RPMI7951 (cell line): Measurements from ENCODE around the gene RBMS2. TPM values are rescaled to one million over a fixed set of nuclear protein-coding genes. Genes with fewer than 3 reads are reported as not detected.
"Not testable (repeated sequence)": the region's sequence is repeated elsewhere in the genome, so short reads cannot be mapped to it uniquely, and the experiment has no call there.

Source experiments
- DNase-seq: peaks from one replicate; pipeline ENCODE4 v3.0.0-alpha.2; 2012; ENCODE audit warnings: low read depth
- total RNA-seq: library from RNA; depleted of rRNA; stranded (reverse); fragments of >200 nt; shearing (Covaris generic); gene quantifications from 2 replicates; pipeline ENCODE4 v1.2.3, GENCODE V29; 2014; rRNA removed

Gene RBMS2, protein sequence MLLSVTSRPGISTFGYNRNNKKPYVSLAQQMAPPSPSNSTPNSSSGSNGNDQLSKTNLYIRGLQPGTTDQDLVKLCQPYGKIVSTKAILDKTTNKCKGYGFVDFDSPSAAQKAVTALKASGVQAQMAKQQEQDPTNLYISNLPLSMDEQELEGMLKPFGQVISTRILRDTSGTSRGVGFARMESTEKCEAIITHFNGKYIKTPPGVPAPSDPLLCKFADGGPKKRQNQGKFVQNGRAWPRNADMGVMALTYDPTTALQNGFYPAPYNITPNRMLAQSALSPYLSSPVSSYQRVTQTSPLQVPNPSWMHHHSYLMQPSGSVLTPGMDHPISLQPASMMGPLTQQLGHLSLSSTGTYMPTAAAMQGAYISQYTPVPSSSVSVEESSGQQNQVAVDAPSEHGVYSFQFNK
- 6.7 and 7.1 TPM in 2 replicates for total RNA-seq

DNA sequence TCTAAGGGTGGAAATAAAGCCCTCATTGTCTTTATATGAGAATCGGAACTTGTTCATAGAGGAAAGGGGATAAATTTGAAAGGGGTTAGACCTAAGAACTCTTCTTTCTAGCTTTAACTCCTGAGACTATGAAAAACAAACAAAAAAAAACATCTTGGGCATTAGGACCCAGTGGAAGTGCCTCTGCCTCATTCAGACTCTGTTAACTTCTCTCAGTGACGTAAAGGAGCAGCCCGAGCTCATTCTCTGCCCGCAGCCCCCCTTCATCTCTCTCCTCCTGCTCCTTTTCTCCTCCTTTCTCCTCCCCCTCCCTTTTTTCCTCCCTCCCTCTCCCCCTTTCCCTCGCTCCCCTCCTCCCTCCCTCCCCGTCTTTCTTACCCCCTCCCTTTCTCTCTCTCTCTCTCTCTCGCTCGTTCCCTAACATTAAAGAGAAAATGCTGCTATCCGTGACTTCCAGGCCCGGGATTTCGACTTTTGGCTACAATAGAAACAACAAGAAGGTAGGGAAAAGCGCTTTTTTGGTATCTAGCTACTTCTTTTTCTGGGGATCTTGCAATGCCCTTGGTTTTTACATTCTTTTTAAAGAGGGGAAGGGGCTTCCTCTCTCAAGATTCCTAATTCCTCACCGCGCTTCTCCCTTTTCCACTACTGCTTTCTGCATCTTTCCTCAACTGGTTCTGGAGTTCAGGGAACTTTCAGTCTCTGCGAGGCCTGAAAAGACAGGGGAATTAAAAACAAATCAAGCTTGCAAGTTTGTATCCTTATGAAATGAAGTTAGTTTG is at the start of gene RBMS2:
TSS of gene RBMS2 (plus strand) at position 231 of the 782 bp plus-strand sequence. CDS start at position 435, 204 bp downstream.
- DNase-seq, result peak; percentile 89

DNA sequence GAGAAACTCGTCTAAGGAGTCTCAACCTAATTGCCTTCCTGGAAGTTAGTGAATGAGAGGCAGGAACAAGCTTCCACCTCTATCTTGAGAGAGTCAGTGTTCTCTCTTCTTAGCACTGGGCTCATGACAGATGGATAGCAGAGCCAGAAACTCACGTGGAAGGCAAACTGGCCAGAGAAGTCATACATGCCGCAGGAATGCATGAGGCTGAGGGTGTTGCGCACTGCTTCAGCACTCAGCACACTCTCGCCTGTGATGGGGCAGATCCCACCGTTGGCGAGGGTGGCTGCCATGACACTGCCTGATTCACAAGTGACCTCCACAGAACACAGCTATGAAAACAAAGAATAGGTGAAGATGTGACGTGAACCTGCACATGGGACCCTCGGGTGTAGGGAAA is 47.2 kb upstream of the RBMS2 start:
- DNase-seq, result no peak

DNA sequence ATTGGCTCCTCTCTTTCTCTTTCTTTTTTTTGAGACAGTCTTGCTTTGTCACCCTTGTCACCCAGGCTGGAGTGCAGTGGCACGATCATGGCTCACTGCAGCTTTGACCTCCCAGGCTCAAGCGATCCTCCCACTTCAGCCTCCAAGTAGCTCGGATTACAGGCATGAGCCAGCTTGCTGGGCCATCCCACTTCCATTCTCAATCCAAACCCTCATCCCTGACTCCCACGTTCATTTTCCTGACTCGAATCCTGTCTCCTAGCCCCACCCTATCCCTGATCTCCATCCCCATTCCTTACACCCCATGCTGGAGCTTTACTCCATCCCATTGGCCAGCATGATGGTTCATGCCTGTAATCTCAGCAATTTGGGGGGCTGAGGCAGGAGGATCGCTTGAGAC is 45.5 kb upstream of the RBMS2 start:
- no peak for DNase-seq

DNA sequence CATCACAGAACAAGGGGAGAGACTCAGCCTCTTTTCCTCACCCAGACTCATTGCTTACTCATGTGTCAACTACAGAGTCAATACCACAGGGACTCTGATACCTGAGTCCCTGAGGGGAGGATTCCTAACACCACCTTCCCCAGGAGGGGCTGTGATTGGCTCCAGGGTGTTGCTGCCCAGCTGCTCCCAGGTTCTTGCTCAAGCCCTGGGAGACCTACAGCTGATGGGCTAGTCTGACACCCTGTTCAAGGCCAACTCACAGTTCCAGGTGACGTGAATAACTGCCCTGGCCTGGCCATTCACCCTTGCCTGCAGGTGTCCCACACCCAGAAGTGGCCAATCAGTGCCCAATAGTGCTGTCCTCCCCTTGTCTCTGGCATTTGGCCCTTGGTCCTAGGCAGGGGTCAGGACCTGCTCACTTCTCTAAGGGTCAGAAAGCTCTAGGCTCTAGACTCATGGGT is 44.6 kb upstream of the RBMS2 start:
- no peak for DNase-seq

DNA sequence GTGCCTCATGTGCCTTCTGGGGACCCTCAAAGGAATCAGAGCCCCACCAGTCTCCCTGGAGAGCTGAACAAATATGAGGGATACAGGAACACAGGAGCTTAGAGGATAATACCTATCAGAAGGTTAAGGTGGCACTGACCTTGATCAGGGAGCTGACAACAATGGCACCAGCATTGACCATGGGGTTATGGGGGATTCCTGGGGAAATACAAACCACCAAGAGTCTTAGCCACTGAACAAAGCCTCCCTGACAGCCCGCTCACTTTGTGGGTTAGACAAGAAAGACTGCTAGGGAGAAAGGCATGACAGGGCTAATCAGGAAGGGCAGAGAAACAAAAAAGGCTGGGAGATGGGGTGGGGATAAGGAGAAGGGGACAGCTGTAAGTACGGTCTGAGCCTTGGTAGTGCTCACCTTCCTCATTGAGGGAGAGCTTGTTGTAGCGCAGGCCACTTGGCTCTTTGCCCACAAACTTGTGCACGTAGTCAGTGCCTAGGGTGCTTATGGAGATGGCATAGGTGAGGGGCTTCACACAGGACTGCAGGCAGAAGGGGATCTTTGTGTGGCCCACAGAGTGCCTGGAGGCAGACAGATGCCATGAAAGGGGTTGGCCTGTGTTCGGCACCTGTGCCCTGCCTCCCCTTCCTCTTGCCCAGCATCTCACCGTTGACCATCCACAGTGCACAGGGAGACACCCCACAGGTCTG is 43.9 kb upstream of the RBMS2 start:
- DNase-seq, result no peak

DNA sequence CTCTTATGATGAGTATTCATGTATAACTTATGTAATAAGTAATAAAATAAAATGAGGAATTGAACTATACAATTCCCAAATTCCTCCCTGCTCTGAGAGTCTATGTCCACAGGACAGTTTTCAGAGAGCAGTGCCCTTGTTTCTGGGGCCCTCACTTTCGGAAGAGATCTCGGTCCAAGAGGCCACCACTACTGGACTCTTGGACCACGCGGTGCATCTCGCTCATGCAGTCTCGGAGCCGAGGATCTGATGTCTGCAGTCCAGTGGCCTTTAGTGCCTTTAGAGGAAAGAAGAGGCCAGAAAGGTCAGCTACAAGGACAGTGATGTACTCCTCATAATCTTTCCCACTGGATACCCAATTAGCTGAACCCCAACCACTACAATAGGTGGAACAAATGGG is 42.0 kb upstream of the RBMS2 start:
- DNase-seq, result no peak

DNA sequence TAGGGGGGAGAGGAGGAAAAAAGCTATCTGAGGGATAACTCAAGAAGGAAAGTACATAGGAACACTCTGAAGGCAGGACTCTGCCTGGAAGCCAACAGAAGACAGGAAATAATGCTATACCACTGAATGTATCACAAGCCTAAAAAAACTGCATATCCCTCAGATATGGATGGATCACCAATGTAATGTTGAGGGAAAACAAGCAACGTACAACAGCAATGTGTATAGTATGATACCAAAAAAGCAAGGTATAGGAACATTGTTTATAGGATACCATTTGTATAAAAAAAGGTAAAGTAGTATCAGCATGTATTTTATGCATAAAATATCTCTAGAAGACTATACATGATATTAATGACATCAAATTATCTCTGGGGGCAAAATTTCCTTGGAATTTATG is 37.1 kb upstream of the RBMS2 start:
- DNase-seq, result no peak

DNA sequence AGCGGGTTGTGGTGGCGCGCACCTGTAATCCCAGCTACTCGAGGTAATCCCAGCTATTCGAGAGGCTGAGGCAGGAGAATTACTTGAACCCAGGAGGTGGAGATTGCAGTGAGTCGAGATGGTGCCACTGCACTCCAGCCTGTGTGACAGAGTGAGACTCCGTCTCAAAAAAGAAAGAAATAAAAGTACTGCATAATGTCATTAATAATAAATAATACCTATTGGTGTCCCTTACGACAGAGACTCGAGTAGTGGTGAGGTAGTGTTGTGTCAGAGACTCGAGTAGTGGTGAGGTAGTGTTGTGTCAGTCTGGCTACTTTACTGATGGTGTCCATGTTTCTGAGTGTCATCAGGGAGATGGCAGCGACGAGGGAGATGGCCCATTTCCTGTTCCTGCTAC is 34.9 kb upstream of the RBMS2 start:
- DNase-seq, result no peak

DNA sequence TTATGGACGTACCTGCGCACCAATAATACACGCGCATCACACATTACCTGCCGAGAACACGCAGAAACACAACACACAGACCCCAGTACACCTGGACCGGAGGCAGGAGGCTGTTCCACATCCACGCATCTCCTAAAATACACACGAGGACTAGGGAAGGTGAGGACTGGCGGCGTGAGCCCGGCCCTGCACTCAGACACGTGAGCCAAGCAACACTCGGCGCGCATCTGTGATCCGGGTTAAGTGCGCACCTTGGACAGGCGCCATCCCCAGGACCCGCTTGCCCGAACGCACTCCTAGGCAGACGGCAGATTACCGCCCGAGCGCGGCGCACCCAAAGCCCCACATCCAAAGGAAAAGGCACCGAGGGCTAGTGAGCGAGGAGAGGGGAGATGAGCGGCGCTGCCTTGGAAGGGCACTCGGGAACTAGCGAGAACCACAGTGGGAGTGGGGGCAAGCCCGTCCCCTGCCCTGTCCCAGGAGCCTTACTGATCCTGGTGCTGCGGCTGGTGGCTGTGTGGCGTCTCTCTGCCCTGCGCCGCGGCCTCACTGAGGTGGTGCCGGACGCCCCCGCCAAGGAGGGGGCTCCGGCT is 34.1 kb upstream of the RBMS2 start:
- no peak for DNase-seq

DNA sequence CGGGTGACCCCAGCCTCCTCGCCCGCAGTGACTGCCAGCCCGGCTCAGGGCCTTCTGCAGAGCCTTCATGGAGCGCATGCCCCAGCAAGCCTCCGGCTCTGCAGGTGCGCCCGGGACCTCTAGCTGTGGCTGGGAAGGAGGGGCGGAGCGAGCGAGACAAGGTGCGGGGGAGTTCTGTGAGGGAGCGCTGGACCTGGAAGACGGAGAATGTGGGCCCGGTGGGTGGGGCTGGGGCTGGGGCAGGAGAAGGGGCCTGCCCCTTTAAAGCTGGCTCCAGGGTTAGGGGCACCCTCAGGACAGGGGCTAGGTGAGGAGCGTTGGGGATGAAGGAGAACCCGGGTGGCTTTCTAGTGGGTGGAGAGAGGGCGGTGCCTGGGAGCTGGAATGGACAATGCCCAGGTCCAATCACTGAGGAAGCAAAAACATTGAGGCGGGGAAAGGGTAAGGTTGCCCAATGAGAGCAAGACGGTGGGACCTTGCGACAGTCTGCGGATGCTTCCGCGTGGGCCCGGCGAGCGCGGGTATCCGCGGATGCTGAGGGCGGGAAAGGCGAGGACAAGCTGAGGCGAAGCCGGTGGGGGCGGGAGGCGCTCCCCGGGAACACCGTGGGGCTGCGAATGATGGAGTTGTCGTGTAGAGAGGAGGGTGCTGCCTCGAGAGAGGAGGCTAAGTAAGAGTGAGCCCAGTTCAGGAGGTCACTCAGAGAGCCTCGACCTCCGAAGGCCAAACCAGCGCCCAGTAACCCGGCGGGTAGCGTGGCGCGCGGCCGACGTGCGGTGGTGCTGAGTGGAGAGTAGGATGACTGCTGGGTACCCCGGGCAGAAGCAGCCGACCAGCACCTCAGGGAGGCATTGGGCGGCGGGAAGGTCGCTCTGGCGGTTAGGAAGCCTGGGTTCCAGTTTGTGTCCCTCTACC is 33.3 kb upstream of the RBMS2 start, which contains the start of gene GLS2:
TSS of gene GLS2 (minus strand) at position 121 of the 915 bp plus-strand sequence. CDS start at position 78, 43 bp downstream.
- DNase-seq, result peak; percentile 72

DNA sequence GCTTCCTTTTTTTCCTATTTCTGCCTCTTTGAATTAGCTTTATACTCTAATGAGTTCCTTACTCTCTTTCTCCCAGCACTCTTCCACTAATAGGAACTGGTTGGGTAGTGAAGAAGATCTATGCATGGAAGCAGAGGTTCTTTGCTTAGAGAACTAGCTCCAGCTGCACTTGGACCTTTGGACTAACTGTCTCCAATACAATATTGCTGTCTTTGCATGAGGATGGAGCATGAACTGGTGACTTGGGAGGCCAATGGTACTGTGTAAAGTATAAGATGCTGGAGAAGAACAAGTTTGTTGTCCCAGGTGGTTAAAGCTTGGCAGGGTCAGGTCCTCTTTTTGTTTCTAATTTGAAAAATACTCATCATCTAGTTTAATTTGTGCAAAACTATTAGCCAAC is 31.3 kb upstream of the RBMS2 start:
- DNase-seq, result no peak

DNA sequence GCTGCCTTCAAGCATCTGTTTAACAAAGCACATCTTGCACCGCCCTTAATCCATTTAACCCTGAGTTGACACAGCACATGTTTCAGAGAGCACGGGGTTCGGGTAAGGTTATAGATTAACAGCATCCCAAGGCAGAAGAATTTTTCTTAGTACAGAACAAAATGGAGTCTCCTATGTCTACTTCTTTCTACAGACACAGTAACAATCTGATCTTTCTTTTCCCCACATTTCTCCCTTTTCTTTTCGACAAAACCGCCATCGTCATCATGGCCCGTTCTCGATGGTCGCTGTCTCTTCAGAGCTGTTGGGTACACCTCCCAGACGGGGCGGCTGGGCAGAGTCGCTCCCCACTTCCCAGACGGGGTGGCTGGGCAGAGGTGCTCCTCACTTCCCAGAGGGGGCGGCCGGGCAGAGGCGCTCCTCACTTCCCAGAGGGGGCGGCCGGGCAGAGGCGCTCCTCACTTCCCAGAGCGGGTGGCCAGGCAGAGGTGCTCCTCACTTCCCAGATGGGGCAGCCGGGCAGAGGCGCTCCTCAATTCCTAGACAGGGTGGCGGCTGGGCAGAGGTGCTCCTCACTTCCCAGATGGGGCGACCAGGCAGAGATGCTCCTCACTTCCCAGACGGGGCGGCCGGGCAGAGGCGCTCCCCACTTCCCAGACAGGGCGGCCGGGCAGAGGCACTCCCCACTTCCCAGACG is 28.1 kb upstream of the RBMS2 start:
- DNase-seq, result not testable (repeated sequence)

DNA sequence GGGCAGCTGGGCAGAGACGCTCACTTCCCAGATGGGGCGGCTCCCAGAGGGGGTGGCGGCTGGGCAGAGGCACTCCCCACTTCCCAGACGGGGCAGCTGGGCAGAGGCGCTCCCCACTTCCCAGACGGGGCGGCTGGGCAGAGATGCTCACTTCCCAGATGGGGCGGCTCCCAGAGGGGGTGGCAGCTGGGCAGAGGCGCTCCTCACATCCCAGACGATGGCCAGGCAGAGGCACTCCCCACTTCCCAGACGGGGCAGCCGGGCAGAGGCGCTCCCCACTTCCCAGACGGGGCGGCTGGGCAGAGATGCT is 27.6 kb upstream of the RBMS2 start:
- not testable (repeated sequence) for DNase-seq

DNA sequence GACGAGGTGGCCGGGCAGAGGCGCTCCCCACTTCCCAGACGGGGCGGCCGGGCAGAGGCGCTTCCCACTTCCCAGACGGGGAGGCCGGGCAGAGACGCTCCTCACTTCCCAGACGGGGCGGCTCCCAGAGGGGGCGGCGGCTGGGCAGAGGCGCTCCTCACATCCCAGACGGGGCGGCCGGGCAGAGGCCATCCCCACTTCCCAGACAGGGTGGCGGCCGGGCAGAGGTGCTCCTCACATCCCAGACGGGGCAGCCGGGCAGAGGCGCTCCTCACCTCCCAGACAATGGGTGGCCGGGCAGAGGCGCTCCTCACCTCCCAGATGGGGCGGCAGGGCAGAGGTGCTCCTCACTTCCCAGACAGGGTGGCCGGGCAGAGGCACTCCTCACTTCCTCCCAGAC is 27.1 kb upstream of the RBMS2 start:
- DNase-seq, result not testable (repeated sequence)

DNA sequence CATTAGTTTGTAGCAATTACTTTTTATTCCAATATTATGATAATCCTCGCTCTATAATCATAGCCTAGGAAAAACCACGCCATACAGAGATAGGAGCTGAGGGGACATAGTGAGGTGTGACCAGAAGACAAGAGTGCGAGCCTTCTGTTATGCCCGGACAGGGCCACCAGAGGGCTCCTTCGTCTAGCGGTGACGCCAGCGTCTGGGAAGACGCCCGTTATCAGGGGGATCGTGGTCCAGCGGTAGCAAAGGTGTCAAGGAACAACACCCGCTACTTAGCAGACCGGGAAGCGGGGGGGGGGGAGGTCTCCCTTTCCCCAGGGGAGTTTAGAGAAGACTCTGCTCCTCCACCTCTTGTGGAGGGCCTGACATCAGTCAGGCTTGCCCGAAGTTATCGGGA is 24.9 kb upstream of the RBMS2 start:
- DNase-seq, result peak; percentile 34

DNA sequence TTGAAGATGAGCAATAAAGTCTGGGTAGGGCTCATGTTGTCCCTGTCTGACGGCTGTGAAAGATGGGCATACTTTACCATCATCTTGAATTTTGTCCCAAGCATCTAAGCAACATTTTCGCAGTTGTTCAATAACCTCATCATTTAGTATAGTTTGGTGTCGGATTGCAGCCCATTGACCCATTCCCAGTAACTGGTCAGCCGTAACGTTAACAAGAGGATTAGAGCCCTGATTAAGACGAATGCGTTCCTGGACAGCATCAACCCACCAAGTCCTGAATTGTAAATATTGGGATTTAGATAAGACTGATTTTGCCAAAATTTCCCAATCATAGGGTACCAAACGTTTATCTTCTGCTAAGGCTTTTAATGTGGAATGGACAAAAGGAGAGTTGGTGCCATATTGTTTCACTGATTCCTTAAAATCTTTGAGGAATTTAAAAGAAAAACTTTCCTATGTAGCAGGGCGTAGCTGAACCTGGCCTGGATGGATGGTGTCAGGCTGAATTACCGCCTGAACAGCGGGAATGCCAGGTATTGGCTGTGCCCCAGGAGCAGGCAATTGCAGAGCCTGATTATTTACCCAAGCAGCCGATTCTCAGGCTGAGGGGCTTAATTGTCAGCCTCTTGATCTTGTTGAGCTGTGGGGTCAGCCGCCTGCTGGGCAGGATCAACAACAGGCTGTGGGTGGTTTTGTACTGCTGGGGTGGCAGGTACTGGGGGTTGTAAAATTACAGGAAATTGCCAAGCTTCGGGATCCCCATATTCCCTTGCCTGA is 23.3 kb upstream of the RBMS2 start:
- not testable (repeated sequence) for DNase-seq

DNA sequence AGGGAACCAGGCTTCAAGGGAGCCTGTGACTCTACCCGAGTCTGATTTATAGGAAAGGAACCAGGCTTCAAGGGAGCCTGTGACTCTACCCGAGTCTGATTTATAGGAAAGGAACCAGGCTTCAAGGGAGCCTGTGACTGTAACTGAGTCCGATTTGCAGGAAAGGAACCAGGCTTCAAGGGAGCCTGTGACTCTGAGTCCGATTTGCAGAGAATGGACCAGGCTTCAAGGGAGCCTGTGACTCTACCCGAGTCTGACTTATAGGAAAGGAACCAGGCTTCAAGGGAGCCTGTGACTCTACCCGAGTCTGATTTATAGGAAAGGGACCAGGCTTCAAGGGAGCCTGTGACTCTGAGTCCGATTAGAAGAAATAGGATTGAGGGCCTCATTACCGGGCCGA is 22.2 kb upstream of the RBMS2 start:
- not testable (repeated sequence) for DNase-seq

DNA sequence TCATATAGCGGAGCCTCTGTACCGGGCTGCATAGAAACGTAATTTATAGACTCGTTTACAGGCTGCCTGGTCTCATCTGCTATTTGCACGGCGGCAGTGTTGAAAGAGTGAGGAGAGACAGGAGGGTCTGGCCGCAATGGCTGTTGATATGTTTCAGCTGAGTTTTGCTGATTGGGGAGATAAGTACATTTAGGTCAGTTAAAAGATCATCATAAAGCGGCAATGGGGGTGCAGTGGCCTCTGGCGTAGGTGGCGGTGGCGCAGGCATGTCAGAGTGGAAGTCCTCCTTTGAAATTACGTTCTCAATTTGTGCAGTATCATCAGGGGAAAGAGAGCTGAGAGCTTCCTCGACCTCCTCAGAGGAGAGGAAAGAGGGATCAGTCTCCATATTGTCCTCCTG is 21.7 kb upstream of the RBMS2 start:
- DNase-seq, result not testable (repeated sequence)

DNA sequence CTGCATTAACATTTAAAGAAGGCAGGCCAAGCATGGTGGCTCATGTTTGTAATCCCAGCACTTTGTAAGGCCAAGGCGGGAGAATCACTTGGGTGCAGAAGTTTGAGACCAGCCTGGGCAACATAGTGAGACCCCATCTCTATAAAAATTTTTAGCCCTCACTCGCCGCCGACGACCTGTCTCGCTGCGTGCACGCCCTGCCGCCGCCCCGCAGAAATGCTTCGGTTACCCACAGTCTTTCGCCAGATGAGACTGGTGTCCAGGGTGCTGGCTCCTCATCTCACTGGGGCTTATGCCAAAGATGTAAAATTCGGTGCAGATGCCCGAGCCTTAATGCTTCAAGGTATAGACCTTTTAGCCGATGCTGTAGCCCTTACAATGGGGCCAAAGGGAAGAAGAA is 10.8 kb upstream of the RBMS2 start:
- DNase-seq, result no peak

DNA sequence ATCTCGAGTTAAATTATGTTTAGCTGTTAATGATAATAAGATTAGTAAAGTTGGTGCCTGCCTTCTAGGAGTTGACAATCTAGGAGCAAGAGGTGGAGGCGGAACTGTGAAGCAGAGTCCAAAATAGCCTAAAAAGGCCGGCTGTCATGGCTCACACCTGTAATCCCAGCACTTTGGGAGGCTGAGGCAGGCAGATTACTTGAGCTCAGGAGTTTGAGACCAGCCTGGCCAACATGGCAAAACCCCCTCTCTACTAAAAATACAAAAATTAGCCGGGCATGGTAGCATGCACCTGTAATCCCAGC is 7.7 kb upstream of the RBMS2 start:
- DNase-seq, result not testable (repeated sequence)
